Measurements from ENCODE around the gene WDFY4.
A peak's percentile ranks its signal among the peaks of the same experiment; 100 is the strongest.

The WDFY4 gene

DNA sequence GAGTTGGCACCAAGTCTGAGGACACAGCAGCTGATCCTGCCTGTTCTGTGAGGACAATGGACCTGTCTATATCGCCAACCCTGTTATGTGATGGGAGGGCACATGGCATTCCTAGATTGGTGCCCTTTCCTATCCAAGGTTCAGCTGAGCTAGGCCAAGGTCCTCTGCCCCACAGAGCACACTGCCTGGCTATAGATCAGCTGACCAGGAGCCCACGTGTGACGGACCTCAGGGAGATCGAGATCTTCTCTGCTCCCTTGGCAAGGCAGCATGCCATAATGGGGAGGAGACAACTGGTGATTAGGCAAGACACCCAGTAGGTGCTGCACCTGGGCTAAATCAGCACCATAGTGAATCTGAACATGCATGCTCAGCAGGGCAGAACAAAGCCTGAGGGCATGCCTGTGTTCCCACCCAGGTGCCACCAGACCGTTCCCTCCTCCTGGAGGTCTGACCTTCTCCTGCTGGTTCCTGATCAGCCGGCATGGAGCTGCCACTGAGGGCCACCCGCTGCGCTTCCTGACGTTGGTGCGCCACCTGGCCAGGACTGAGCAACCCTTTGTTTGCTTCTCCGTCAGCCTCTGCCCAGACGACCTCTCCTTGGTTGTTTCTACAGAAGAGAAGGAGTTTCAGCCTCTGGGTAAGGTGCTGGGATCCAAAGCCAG is 93.7 kb downstream of the WDFY4 start:
- intact Hi-C loops (cut with DNase I): no loop called here
- peak in 1 of 42 donors; percentile 33 for DNase-seq

DNA sequence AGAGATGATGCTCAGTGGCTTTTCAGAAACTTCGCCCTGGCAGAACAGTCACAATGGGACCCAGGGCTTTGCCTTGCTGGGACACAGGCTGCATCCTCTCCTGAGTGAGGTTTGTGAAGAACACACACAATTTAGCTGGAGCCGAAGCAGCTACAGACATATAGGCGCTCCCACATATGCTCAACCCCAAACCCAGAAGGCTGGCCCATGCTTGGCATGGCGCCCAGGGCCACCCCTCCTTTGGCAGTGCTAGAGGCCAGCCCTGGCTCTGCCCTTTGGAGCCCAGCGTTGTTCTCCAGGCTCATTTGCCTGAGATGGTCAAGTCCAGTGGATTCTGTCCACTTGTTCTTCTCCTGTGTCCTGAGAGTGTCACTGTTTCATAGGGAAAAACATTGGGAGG is 94.4 kb downstream of the WDFY4 start:
- intact Hi-C loops (cut with DNase I): no loop called here
- DNase-seq: peak in 2 of 42 donors; percentile 24 to 25

DNA sequence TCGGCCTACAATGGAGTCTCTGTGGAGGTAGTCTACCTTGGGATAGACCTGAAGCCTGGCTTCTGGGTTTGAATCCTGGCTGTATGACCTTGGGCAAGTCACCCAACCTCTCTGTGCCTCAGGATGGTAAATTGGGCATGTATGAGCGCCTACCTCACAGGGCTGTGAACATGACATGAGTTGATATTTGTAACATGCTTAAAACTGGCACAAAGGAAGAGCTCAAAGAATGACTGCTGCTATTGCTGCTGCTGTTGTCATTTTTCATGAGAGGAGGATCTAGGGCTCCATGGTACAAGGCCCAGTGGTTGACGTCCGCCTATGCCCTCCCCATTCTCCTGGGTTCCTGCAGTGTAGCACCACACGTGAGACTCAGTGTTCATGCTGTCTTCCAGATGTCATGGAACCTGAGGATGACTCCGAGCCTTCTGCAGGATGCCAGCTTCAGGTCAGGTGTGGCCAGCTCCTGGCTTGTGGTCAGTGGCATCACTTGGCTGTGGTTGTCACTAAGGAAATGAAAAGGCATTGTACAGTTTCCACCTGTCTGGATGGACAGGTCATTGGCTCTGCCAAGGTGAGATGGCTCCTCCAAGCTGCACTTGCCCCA is 95.0 kb downstream of the WDFY4 start:
- intact Hi-C loops (cut with DNase I): no loop called here
- DNase-seq: peak in 2 of 42 donors; percentile 22 to 24

DNA sequence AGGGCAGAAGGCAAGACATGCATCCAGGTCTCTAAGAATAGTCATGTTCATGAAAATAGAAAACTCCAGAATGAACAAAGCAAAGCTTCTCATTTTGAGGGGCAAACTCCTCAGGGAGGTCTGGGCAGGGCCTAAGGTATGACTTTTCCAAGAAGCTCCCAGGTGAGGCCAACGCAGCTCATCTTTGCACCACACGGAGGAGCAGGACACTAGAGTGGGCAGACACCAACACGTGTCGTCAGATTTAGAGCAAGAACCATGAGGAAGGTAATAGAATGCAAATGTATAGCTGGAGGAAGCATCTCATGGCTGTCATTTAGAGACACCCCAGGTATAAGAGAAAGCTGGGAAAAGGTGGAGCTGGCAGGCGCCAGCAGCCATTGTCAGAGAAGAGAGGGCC is 95.7 kb downstream of the WDFY4 start:
- DNase-seq: peak in 2 of 42 donors; percentile 8 to 12
- intact Hi-C loops (cut with DNase I): no loop called here

DNA sequence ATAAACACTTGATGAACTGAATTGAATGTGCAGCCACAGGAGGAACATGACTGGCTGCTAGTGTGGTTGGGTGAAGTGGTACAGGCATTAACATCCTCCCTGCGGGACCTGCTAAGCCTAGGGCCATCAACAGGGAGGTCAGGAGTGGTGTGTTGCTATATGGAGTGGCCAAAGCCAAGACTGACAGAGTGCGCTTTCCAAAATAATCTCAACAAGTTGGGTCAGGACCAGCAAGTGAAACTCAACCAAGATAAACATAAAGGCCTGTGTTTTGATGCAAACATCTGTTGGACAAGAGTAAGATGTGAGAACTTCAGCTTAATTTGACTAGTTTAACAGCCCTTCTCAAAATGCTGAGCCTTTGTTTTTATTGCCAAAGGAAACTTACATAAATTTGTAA is 97.7 kb downstream of the WDFY4 start:
- DNase-seq: no peak
- intact Hi-C loops (cut with DNase I): no loop called here

DNA sequence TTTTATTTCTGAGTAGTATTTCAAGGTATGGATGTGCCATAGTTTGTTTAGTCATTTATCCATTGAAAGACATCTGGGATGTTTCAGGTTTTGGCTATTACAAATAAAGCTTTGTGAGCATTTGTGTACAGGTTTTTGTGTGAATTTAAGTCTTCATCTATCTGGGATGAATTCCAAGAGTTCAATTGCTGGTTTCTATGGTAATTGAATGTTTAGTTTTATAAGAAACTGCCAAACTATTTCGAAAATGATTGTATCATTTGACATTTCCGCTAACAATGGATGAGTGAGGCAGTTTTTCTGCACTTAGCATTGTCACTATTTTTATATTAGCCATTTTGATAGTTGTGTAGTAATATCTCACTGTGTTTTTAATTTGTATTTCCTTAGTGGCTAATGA is 99.4 kb downstream of the WDFY4 start:
- no peak for DNase-seq
- intact Hi-C loops (cut with DNase I): no loop called here

DNA sequence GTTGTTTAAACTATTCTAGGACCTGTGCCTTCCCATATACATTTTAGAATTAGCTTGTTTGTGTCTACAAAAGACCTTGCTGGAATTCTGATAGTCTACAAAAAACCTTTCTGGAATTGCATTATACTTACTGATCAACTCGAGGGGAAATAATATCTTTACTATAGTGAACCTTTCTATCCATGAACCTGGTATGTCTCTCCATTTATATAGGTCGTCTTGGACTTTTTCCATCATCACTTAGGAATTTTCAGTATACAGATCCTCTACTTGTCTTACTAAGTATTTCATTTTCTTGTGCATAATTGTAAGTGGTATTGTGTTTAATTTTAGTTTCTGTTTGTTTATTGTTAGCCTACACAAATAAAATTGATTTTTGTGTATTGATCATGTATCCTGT is 101.1 kb downstream of the WDFY4 start:
- no peak for DNase-seq
- intact Hi-C loops (cut with DNase I): no loop called here

DNA sequence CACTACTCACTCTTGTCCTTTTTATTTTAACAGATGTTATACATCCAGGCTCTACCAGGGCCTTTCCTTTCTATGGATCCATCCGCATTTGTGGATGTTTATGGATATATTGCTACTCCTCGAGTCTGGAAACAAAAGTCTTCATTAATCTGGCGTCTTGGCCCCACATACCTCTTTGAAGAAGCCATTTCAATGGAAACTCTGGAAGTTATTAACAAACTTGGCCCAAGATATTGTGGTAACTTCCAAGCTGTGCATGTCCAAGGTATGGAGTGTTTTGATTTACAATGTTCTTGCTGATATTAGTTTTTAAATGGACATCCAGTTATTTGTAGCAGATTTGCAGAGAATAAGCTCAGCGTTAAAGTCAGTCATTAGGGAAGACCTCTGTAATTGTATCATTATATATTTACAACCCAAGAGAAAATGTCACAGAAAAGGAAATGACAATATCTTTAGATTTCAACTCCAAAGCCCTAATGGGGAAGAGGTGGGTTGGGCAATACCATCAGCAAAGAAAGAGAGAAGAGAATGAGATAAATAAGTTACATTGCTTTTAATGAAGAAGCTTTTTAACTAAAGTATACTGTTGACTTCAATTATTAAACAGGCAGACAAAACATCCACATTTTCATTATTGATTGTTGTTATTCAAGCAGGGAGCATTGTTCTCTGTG is 102.1 kb downstream of the WDFY4 start:
- intact Hi-C loops (cut with DNase I): no loop called here

DNA sequence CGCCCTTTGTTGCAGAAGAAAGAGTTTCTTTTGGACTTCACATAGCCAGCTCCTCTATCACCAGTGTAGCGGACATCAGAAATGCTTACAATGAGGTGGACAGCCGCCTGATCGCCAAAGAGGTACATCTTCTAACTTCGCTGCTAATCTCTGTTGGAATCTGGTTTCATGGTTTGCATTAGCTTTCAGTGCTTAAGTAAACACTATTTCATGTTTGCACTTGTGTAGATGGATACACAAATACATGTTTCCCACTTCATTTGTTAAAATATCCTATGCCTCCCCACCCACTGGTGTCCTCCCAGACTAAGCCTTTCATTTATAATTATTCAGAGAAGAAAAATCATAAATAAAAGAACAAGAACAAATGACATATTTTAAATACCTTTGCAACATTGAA is 103.9 kb downstream of the WDFY4 start:
- no peak for DNase-seq
- intact Hi-C loops (cut with DNase I): no loop called here

More for the DNA sequence above, 102.1 kb downstream of the WDFY4 start:
- no peak for DNase-seq

DNA sequence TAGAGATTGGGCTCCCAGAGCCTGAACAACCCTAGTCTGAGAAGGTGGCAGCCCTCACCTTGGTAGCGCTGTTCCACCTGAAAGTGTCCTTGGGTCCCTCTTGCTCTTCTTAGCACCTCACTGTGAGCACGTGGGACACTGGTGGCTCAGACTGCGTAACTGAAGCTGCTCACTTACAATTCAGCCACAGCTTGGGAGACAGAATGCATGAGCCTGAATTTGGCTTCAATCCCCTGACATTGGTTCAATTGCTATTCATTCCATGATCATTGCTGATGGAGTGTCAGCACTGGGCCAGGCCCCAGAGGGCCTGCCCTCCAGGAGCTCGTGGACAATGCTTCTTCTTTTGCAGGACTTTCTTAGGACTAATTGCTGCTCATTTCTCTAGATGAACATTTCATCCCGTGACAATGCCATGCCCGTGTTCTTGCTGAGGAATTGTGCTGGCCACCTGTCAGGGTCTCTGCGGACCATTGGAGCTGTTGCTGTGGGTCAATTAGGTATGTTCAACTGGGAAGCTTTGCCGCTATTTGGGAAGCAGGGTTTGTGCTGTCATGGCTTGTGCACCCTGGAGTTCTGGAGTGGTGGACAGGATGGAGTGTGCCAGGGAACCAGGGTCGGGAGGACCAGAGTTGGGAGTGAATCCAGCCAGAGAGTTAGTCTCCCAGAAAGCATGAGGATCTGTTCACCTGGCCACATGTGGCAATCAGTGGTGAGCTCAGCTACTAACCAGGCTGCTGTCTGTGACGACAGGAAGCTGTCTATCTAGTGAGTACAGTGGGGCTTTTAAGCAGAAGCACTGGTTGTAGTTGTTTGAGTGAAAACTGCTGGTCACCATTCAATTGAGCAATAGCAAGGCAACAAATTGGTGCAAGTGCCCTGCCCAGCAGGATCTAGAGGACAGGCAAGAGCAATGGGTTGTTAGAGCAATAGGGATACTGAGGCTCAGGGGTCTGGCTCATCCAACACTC is 105.1 kb downstream of the WDFY4 start:
- intact Hi-C loops (cut with DNase I): no loop called here
- DNase-seq: no peak

DNA sequence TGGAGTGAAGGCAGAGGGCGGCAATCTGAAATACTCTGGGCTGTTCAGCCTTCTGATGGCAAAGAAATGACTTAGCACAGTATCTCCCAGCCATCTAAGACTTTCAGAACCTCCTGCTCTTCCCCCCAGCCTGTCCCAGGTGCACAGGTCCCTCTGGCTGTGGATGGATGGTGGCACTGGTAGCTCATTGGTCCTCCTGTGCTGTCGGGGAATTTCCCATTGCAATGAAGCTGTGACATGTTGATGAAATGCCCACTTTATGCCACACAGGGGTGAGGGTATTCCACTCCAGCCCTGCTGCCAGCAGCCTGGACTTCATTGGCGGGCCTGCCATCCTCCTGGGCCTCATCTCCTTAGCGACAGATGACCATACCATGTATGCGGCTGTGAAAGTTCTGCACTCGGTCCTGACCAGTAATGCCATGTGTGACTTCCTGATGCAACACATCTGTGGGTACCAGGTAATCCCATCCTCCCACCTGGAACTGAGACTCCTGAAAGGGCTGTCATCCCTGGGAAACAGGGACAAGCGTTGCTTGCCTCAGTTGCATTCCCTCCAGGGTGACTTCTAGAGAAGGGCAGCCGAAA is 105.9 kb downstream of the WDFY4 start:
- intact Hi-C loops (cut with DNase I): no loop called here
- DNase-seq: no peak

DNA sequence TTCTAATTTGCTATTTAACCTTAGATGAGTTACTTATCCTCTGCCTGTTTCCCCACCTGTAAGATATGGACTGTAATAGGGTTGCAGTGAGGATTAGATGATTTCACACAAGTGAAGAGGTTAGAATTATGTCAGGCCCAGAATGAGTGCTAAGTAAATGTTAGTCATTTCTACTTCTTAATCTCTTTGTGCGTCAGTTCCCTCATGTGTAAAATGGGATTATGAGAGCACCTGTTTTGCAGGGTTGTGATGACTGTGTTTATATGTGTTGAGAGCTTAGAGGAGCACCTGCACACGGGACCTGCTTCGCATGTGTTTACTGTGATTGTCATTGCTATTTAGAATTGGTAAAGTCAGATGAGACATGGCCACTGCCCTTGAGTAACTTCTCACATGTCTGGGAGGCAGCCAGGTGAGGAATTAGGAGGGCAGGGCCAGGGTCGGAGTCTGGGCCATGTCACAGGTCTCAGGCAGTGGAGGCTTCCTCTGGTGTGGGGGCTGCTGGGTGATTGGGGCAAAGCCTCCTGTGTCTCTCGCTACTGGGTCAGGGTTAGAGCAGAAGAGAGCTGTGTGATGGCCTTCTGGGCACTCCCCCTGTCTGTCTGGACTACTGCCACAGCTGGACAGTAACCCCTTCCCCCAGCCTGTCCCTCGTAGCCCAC is 106.7 kb downstream of the WDFY4 start:
- intact Hi-C loops (cut with DNase I): no loop called here
- peak in 1 of 42 donors; percentile 3 for DNase-seq

DNA sequence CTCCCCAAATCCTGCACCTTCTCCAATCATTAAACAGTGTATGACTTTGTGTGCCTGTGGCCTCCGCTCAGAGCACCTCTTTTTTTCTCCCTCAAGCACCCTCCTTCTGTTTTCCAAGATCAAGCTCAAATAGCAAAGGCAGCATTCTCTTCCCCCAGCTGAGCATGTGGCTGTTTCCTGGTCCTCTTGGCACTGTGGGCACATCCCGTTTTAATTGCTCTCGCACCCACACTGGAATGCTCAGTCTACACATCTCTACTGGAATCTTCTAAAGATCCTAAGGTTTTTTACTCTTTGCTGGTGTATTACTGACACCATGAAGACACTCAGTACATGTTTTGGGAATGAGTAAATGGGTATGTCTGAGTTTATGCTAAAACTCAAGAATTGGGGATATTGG is 107.4 kb downstream of the WDFY4 start:
- intact Hi-C loops (cut with DNase I): no loop called here
- peak in 1 of 42 donors; percentile 31 for DNase-seq

DNA sequence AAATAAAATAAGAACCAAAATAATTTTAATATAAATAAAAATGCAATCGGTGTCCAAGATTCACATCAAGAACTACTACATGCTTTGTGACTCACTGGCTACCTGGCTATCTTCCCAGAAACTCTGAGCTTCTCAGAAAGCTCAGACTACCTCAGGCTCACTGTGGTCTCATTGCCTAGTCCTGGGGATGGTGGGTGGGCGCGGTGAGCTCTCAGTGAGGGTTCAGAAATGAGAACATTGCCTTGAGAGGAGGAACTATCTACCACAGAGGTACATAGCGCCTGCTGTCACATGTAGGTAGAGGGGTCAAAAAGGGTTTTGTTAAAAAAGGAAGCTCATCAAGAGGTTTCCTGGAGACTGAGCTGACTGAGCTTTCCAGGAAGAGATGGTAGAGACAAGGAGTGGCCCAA is 108.0 kb downstream of the WDFY4 start:
- intact Hi-C loops (cut with DNase I): no loop called here
- DNase-seq: peak in 2 of 42 donors; percentile 36 to 42

DNA sequence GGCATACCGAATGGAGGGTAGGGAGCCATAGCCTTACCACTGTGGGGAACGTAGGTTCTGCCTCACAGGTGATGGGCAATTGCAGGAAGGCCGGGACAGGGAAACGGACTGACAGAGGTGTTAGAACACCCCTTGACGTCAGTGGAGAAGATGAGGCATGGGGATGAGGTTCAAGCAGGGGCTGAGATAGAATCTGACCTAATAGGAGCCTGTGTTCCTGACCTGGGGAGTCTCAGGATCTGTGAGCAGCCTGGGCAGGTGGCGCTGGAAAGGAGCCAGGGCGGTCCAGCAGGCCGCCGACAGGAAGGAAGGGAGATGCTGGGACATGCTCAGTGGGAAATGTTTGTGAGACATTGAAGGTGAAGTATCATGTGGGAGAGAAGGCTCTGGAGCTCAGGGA is 109.4 kb downstream of the WDFY4 start:
- peak in 2 of 42 donors; percentile 18 to 19 for DNase-seq
- intact Hi-C loops (cut with DNase I): no loop called here

DNA sequence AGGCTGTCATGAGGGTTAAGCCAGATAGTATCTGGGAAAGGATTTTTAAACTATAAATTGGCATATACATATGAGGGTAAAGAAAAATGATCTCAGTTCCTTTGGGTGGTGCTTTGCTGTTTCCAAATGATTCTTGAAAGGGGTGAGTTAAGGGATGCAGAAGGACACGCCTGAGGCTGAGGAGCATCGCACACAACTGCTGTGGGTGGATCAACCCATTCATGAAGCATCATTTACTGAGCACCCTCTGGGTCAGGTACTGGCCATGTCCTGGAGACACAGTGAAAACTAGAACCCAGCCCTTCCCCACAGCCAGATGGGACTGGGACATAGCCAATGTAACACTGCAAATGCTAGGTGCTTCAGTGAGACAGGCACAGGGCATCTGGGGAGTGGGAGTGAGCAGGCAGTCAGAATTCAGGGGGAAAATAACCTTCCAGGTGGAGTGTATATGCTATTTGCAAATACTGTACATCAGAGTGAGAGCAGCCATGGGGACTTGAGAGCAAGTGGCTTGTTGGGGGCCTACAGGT is 112.1 kb downstream of the WDFY4 start:
- peak in 2 of 42 donors; percentile 8 to 28 for DNase-seq
- intact Hi-C loops (cut with DNase I): no loop called here

DNA sequence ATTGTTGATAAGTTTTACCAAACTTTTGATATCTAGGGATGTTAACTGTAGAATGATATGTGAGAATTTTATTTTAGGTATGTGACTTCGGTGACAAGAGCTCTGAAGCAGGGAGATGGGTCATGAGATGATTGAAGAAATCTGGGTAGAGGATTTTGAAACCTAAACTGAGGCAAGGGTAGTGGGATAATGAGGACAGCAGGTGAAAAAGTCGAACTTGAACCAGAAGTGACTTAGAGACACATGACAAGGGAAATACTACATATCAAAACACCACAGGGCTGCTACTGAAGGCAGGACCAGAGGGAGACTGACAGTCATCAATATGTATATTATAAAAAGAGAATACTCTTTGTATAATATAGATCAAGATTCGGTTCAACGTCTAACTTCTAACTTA is 113.2 kb downstream of the WDFY4 start:
- intact Hi-C loops (cut with DNase I): no loop called here
- no peak for DNase-seq
